Hematopoietic multipotent progenitor cell treated with erythropoietin and hydrocortisone succinate and interleukin-3 and kit ligand, for 4 days (in vitro differentiated cells): ENCODE measurements around the gene CD226.

Experiments used
- DNase-seq: peaks from one replicate; pipeline ENCODE4 v3.0.0-alpha.2; 2015

The CD226 gene

DNA sequence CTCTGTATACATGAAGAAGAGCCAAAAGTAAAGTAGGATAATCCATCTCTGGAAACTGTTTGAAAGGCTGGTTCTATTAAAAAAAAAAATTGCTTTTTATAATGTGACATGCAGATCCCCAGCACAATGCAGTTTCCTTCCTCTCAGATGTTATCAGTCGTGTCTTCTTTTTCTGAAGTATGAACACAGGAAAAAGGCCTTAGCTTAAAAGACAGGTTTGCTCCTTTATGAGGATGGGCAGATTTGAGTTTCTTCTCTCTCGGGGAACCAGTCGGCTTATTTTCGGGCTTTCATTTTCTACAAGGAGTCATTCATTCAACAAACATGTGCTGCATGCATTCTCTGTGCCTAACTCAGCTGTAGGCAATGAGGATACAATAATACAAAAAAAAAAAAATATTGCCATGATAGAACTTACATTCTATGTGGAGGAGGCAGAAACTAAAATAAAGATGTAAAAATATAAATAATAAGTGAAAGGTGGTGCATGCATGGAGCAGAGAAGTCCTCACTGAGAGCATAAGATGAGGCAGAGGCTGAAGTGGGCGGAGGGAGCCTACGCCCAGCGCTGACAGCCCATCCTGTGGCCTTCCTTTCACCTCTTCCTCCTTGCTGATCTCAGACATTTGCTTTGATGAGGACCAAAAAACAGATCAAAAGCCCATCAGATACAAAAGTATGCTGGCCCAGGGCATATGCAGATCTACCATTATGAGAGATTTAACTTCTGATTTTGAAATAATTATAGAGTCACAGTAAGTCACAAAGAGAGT lies at the start of gene CD226:
TSS of gene CD226 (minus strand) at position 513 of the 773 bp plus-strand sequence. CDS start at position 46, 467 bp downstream.
- DNase-seq, result peak; percentile 56

DNA sequence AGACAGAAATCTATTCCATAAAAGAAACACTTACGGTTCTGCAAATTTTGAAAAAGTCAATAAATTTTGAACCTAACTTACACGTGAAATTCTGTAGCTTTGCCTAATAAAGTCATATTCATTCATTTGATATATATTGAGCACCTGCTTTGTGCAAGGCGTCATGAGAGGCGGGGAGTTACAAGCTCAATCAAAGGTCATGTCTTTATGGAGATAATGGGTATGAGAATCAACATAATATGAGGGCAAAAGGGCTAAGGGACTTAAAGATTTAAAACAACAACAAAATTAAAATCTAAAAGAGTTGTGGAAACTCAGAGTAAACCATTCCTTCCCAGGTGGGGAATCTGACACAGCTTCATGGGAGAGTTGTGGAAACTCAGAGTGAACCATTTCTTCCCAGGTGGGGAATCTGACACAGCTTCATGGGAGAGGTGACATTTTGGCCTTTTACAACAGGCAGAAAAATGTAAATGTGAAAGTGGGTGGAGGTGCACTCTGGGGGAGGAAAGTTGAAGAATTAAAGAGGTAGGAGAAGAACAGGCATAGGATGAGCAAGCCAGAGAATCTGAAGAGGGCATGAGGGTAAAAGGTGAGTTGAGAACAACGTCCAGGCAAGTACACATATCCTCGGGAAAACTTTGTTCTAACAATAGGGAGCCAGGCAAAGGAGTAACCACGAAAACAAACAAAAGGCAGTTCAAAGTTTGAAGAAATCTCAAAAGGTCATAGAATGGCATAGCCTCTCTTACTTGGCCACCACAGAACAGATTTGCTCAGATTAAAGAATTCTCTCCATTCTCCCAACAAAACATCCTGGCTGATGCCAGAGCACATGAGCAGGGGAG lies 49.5 kb upstream of the CD226 start:
- DNase-seq, result no peak

DNA sequence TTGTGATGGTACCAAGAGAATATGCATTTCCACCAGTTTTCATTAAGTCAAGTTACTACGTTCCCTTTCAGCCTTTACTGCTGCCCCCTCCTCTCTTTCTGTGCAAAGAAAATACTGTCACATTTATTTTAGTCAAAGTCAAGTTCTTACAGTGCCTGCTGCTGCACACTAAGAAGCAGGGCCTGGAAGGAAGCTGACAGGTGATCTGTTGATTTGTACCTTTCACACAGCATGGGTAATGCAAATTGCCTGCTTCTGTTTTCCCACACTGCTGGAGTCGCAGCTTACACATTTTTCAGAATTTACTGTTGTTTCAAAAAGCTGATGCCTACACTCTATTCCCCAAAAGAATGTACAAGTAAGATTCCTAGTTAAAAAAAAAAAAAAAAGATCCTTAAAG lies 48.7 kb upstream of the CD226 start:
- DNase-seq, result no peak

DNA sequence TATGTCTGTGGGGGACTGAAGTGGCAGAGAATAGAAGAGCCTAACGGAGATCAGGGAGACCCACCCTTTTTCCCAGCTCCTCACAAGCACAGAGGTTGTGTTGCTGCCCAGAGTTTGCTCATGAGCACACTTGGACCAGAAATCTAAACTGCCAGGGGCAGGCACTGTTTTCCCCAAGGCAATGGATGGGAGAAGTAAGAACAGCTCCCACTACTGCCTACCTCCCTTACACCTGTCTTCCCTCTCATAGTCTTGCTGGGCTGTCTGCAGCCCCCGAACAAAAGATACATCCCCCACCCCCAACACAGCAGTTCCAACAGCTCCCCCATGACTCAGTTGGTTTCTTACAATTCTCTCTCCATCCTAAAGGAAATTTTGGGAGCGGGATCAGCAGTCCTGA lies 48.1 kb upstream of the CD226 start:
- DNase-seq, result no peak

DNA sequence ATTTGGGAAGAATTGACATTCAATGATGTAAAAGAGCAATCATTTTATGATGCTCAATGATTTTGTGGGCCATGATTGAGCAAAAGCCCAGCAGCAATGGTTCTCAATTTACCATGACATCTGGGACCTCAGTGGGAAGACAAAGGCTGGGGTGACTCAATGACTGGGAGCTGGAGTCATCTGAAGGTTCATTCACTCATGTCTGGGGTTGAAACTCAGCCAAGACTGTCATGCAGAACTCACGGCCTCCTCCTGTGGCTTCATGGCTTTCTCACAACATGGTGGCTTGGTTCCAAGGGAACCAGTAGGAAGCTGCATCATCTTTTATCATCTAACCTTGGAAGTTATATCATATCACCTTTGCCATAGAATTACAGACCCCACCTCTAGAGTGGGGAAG lies 45.1 kb upstream of the CD226 start:
- no peak for DNase-seq

DNA sequence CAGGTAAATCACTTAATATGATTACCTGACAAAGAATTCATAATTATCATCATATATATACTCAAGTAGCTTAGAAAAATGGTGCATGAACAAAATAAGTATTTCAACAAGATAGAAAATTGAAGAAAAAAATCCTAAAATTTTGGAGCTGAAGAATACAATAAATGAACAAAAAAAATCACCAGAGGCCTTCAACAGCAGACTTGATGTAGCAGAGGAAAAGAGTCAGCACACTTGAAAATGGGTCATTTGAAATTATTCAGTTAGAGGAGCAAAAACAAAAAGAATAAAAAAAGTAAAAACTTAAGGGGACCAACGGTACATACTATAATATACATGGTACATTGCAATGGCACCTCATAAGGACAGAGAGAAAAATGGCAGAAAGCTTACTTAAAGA lies 40.2 kb upstream of the CD226 start:
- no peak for DNase-seq

DNA sequence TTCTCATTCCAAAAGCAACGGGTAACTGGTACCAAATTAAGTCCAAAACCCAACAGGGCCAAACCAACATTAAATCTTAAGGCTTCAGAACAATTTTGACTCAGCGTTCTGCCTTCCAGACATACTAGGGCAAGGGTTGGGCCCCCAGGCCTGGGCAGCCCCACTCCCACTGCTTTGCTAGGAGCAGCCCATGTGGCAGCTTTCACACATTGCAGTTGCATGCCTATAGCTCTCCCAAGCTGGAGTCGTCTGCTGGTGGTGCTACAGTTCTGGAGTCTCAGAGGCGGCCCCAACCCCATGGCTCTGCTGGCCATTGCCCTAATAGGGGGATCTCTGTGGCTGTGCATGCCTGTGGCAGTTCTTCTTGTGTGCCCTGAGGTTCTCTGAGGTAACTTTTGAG lies 37.6 kb upstream of the CD226 start:
- no peak for DNase-seq

DNA sequence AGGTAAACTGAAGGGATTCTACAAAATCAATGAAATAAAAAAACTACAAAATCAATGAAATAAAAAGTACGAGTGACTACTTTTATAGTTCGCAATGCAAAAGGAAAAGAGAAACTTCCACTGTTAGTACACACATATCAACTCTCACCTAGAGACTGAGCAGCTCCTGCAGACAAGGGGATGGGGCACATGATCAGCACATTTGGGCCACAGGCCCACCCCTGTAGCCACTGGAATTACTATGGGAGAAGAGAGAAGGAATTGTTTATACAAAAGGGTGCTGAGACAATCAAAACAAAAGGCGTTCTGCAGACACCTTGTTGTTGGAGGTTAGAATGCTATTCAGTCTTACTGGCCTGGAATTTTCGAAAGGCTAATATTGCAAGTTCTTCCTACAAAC lies 34.7 kb upstream of the CD226 start:
- no peak for DNase-seq

DNA sequence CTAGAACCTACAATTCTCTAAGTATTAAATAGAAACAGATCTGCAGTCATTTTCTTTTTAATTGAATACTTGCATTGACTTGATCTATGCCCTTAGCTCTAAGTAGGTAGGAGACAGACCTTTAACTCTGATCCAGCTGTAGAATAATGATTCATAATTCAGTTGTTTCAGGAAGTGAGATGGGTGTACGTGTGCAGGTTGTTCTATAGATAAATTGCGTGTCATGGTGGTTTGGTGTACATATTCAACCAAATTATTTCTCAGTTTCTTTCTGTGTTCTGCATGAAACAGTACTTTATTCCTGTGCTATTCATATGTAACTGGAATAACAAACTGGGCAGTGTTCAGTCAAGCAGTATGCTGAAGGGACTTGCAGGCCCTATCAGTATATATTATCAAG lies 34.3 kb upstream of the CD226 start:
- DNase-seq, result peak; percentile 46

DNA sequence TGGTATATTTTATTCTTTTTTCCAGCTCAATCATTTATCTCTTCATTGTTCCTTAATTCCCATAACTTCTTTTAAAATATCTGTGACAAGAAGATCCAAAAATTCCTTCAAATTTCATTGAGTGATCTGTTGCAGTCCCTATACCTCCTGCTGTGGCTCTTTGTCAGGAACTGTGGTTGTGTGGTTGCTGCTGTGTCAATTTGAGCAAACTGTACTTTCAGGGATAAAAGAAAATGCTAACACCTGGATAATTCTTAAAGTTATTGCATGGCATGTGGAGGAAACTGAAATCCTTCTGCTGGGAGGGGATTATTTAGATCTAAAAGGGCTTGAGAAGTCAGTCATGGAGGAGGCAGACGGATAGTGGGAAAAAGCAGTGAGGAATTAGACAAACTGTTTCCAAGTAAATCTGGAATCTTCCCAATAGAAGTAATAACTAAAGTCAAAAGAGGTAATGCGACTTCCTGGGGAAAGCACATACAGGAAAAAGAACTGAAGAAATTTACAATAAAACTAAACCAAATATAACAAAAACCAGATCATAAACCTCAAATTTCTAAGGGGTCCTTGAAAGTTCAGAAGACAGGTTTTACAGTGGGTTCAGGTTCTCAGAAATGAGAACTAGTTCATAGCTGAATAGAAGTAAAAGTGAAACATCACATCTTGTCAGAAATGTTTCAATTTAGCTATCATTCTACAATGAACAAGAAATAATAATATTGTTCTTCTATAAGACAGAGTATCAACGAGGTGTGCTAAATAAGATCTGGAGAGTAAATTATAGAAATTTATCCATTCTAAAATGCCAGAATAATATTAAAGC lies 33.5 kb upstream of the CD226 start:
- DNase-seq, result no peak

DNA sequence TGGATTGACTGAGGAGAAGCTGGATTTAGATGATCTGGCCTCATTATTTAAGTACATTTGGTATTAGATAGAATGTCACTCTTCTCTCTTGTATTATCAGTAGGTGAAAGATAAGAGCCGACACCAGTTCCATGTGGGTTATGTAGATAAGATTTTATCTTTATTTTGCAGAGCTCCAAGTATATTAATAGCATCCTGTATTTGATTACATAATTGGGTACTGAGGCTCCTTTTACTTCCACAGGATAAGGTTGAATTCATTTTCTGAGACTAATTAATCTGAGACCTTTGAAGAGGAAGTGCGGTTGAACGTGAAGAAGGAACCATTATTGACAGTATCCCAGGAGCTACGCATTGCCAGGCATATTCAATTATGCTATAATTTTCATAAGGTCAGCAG lies 32.8 kb upstream of the CD226 start:
- DNase-seq, result peak; percentile 74

DNA sequence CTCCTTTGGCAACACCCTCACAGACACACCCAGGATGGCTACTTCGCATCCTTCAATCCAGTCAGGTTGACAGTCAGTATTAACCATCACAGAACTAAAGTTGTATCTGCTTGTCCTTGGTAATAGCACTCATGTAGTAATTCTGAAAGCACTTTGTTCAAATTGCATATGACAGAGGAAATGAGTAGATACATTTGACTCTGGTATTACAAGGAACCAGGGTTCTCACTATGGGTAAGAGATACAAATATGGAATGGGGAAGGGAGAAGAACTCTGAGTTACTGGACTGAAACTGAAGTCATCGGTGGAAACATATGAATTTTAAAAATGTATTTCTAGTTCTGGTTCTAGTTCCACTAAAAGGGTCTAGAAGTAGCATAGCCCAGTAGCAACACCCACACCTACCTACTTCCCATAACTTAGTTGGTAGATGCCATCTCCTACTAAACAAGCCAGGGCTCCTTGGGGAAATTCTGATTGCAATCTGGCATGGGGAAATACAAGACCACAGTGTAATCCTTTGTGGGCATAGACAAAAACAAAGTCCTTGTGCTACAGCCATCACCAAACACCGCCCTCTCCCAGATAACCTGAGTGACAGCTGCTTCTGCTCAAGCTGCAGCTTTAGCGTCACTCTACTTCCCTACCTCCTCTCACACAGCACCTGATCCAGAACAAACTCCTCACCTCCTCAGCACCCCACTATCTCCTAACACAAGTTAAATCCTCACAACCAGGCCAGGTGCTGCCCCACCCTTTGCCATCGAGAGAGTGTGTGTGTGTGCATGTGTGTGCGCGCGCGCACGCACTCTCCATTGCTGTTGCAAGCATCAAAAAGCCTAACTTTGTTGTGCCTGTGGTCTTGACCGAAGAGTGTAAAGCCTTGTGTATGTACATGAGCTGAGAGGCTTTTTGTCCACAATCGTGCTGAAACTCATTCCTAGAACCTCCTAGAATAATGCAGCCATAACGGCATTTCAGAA lies 31.4 kb upstream of the CD226 start:
- no peak for DNase-seq

DNA sequence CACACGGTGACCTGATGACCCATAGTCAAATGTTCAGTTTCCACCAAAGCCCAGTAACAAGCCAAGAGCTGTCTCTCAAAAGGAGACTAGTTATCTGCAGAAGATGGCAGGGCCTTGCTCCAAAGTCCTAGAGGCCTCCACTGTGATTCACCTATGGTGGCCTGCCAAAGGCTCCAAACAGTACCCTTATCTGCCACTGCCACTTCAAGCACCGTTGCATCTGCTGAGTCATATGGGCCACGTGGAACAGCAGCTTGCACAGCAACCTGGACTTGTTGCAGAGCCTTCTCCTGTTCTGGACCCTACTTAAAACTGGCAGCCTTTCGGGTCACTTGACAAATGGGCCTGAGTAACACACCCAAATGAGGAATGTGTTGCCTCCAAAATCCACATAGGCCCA lies 27.6 kb upstream of the CD226 start:
- DNase-seq, result peak; percentile 45

DNA sequence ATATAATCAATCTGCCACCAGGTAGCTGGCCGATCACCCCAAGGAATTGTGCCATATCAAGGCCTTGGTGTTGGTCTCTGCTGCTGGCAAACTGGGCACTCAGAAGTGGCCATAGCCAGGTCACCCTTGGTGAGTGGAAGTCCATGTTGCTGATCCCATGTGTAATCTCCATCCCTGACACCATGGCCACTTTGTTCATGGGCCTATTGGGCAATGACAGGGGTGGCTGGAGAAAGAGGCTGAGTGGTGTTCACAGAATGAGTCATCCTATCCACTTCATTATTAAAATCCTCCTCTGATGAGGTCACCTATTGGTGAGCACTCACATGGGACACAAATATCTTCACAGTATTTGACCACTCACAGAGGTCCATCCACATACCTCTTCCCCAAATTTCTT lies 26.7 kb upstream of the CD226 start:
- no peak for DNase-seq

DNA sequence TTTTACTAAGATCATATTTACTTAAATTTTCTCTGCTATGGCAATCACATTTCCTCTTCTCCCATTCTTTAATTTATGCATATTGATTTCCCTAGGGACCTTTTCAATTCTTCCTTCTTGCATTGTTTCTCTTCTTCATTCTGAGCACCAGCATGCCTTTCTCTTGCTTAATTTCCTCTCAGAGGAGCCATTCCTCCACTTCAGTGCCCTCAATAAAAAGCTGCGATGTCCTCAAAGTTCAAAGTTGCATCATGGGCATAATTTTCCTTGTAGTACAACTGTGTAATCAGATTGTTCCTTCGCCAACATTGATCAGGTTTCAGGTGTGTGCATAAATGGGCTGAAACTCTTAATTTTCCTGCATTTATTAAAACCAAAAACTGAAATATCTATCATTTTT lies 21.8 kb upstream of the CD226 start:
- no peak for DNase-seq

DNA sequence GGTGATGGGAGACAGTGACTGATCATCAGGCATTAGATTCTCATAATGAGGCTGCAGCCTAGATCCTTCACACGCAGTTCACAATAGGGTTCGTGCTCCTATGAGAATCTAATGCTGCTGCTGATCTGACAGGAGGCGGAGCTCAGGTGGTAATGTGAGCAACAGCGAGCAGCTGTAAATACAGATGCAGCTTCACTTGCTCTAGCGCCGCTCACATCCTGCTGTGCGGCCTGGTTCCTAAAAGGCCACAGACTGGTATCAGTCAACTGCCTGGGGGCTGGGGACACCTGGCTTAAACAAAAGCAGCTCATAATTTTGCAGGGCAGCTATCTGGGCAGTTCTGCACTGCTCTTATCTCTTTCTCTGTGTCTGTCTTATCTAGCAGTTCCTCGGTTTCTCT lies 20.4 kb upstream of the CD226 start:
- no peak for DNase-seq

DNA sequence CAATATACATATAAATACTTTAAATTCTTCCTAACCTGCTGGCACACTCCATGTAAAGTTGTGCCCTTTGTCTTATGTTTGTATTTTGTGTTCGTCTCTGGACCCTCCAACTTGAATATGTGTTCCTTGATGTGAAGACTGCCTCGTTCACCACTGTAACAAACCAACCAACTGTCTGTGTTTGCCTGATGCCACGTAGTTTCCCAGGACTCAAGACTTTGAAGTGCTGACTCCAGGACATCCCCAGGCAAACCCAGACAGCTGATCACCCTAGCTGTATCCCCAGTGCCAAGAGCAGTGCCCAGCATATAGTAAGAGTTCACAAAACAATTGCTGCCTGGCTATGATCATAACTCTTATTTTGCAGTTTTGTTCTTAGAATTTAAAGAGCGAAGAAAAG lies 15.5 kb upstream of the CD226 start:
- DNase-seq, result no peak

DNA sequence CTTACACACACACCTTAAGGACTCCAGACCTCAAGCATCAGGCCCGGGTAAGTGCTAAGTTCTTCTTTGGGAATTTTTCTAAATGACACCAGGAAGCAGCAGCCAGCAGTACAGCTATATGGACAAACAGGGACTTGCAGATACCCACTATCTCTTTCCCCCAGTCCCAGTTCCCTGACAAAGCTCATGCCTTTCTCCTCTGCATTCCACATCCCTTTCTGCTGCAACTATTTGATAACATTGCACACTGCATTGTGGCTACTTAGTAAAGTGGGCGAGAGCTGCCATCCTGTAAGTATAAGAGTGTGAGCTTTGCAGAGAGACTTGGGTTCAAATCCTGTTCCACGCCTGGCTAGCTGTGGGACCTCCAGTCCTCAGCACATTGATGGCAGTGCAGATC lies 14.0 kb upstream of the CD226 start:
- peak; percentile 69 for DNase-seq

DNA sequence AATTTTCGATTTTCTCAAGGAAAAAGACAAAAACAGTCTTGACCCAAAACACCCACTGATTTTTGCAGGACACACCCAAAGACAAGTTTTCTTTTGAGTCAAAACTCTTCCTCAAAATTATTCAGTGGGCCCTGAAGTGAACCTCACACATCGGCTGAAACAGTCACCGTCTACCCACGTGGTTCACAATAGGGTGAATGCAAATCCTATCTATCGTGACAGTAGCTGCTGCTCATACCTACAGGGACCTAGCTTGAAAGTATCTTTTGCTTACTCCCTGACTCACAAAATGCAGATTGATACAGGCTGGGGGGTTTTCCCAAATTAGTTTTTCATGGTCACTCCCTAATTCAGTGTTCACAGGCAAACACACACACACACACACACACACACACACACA lies 10.7 kb upstream of the CD226 start:
- DNase-seq, result no peak

DNA sequence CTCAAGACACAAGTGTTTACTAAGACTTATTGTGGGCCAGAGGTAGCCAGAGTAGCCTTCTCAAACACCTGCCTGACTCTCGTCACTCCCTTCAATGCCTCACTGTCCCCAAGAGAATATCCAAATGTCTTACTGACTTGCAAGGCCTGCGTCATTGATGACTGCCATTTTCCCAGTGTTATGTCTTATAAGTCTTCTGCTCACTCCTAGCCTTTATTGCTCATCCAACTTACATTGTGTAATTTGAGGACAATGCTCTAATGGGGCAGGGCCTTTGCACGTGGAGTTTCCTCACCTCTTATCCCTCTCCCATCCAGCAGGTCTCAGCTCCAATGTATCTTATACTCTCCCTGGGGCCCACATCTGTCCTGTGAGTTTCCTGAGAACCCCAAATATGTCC lies 10.1 kb upstream of the CD226 start:
- no peak for DNase-seq

DNA sequence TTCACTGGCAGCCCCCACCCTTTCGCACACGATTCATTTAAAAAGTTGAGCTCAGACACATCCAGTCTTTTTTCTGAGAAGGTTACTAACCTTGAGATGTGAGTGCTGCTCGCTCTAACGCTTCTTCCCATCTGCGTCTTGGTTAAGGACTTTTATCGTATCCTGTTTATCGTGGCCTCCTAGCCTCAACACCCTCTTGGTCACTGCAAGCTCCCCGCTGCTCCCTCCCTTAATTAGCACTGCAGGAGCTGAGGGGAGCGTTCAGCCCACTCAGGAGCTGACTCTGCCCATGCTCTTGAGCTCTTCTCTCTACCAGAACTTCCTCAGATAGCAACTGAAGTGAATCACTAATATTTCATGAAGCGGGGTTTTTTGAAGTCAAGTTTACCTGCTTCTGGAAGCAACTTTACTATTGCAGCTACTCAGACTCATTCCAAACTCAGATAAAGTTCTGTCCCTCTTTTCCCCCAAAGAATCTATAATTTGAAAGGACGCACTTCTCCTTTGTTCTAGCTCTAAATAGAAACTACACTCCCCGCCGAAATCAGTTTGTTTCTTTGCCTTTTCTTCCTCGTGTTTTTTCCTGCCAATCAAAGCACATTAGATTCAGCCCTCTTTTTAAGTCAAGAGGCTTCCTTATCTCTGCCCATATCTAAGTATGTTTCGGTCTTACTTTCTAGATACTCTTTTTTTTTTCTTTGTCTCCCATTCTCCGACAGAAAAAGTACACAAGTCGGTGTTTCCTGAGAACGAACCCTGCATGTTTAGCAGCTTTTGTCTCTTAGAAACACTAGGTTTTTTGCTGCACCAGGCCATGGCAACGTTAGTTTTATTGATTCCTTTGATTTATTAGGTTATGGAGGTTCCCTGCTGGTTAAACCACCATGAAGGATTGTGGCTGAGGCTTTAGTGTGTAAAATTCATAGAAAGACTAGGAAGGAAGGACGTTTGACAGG lies 9.3 kb upstream of the CD226 start:
- no peak for DNase-seq
